A673 (cell line): Measurements from ENCODE around the gene NXT2. TPM values are rescaled to one million over a fixed set of nuclear protein-coding genes. Genes with fewer than 3 reads are reported as not detected.
A peak's percentile ranks its signal among the peaks of the same experiment; 100 is the strongest.

Experiments used
- Bru-seq: library from RNA; stranded (reverse); fragments of 400-500 nt; gene quantifications from one replicate; lab custom pipeline; 2021; lab: Mats Ljungman, UMichigan
- BruChase-seq, 2 experiments: library from RNA; stranded (reverse); fragments of 400-500 nt; gene quantifications; one replicate each; lab custom pipeline; 2021; lab: Mats Ljungman, UMichigan
- BruUV-seq: library from RNA; stranded (reverse); fragments of 400-500 nt; replicated peaks from 2 replicates; lab custom pipeline; 2021; lab: Mats Ljungman, UMichigan
- CTCF ChIA-PET: fragments of 300-600 bp; sonication (Branson Sonifier 250); formaldehyde crosslinking; loops from one replicate; lab custom pipeline; 2022; ENCODE audit warnings: antibody characterized with exemption; lab: Charles Lee
- POLR2A ChIA-PET: fragments of 300-600 bp; sonication (Branson Sonifier 250); formaldehyde crosslinking; loops from one replicate; lab custom pipeline; 2022; ENCODE audit warnings: antibody characterized with exemption; ENCODE audit not compliant: low non-redundant PET; lab: Charles Lee
- DNase-seq: peaks from one replicate; pipeline ENCODE4 v3.0.0-alpha.2; 2015; ENCODE audit warnings: low spot score
- H3K27ac ChIP-seq: fragments of 200-600 bp; sonication (generic); 2 replicates; pipeline ENCODE4 v1.5.1; 2016; ENCODE audit warnings: mixed run types, low read depth, mild to moderate bottlenecking, mixed read lengths, antibody characterized with exemption, low read length; ENCODE audit not compliant: poor library complexity, severe bottlenecking
- H3K27me3 ChIP-seq: fragments of 200-600 bp; sonication (generic); replicated peaks from 2 replicates; pipeline ENCODE4 v1.6.1; 2017; ENCODE audit warnings: mixed run types, low read depth, mild to moderate bottlenecking, mixed read lengths, antibody characterized with exemption, low read length; ENCODE audit not compliant: insufficient read depth, poor library complexity
- H3K36me3 ChIP-seq: fragments of 200-600 bp; sonication (generic); 2 replicates; pipeline ENCODE4 v1.6.1; 2016; ENCODE audit warnings: mixed run types, mild to moderate bottlenecking, mixed read lengths, antibody characterized with exemption, low read length; ENCODE audit not compliant: insufficient read depth, poor library complexity, severe bottlenecking
- H3K4me1 ChIP-seq: fragments of 200-600 bp; sonication (generic); 2 replicates; pipeline ENCODE4 v1.6.1; 2017; ENCODE audit warnings: mixed run types, mild to moderate bottlenecking, mixed read lengths, antibody characterized with exemption, low read length; ENCODE audit not compliant: insufficient read depth, poor library complexity, severe bottlenecking
- H3K4me3 ChIP-seq: fragments of 200-600 bp; sonication (generic); 2 replicates; pipeline ENCODE4 v1.5.1; 2016; ENCODE audit warnings: low read depth, mixed run types, mild to moderate bottlenecking, mixed read lengths, low read length; ENCODE audit not compliant: poor library complexity, severe bottlenecking
- H3K9me3 ChIP-seq: fragments of 200-600 bp; sonication (generic); 2 replicates; pipeline ENCODE4 v1.6.1; 2016; ENCODE audit warnings: mixed run types, low read depth, mild to moderate bottlenecking, mixed read lengths, antibody characterized with exemption, low read length; ENCODE audit not compliant: poor library complexity, severe bottlenecking
- CTCF ChIP-seq: fragments of 300-800, 200-600 bp; sonication (generic); conservative IDR thresholded peaks from 2 replicates; pipeline ENCODE4 v1.5.1; 2017; ENCODE audit warnings: low read depth, mild to moderate bottlenecking, antibody characterized with exemption, low read length, moderate library complexity, mixed read lengths
- EZH2 ChIP-seq: fragments of 200-600 bp; sonication (generic); IDR thresholded peaks from 2 replicates; pipeline ENCODE4 v1.6.1; 2017; ENCODE audit warnings: borderline replicate concordance, low read depth, mild to moderate bottlenecking, mixed read lengths, antibody characterized with exemption, low read length; ENCODE audit not compliant: poor library complexity, severe bottlenecking
- intact Hi-C: fragments of 100-400 bp; cut with micrococcal nuclease; formaldehyde crosslinking; loops from one replicate; pipeline ENCODE4 v1.10.0; 2022; ENCODE audit not compliant: unreplicated experiment
- long read RNA-seq: library from polyadenylated mRNA; stranded (forward); transcript quantifications from one replicate; pipeline ENCODE4 v2.0.0, GENCODE V29; 2022
- total RNA-seq: library from RNA; stranded (reverse); gene quantifications from 2 replicates; pipeline ENCODE4 v1.2.3, GENCODE V29; 2021

The NXT2 gene
- total RNA-seq (11.4 and 11.6 TPM in 2 replicates), Bru-seq, nascent RNA (percentile 58 among the genes with signal in this experiment), BruChase-seq, experiment 1, labeled RNA remaining after a 2-hour chase (percentile 72 among the genes with signal in this experiment), BruChase-seq, experiment 2, labeled RNA remaining after a 6-hour chase (percentile 86 among the genes with signal in this experiment)
- long read RNA-seq, transcript NXT2-203 (4 exons, 2,562 nt), result major isoform, 22 of 29 reads
- long read RNA-seq, partial matches to known transcripts, result 0 of 29 reads
- long read RNA-seq, other reads (novel, unspliced or antisense), result 5 of 29 reads

GRCh38 chrX:109536439-109537323 is at the start of gene NXT2:
NXT2 (plus strand) TSS chrX:109536844; CDS start chrX:109537007, 163 bp downstream.
- POLR2A ChIA-PET, result interaction anchor here (0.6 kb wide), 3 partner anchors 63 to 899 kb away, joined by 3 read pairs; no protein-coding TSS in a partner anchor
- intact Hi-C loops, result no loop called here
- Histone ChIP-seq H3K4me3 (peak within 1 kb of the TSS; percentile 54), H3K27me3 (no peaks in the 10 kb centered on the region), H3K9me3 (no peaks in the 10 kb centered on the region), H3K4me1 (no peaks in the 10 kb centered on the region), H3K27ac (peak within 1 kb of the TSS; percentile 76), H3K36me3 (no peaks in the 10 kb centered on the region)
- no TSS peak for BruUV-seq
- DNase-seq, result peak; percentile 92
- no peak for TF ChIP-seq CTCF
- no peak for TF ChIP-seq EZH2
- CTCF ChIA-PET, result interaction anchor here (0.6 to 1.4 kb wide), 3 partner anchors 176 to 354 kb away, joined by 3 to 8 read pairs (median 5); no protein-coding TSS in a partner anchor

GRCh38 chrX:109487640-109488039 is 49.0 kb upstream of the NXT2 start:
- CTCF ChIA-PET, result no interaction called here
- intact Hi-C loops, result loop anchor here (10.0 kb wide), 1 partner anchor 227 kb away; no protein-coding TSS in a partner anchor
- H3K4me3 ChIP-seq, result no peak overlapping the region
- H3K27me3 ChIP-seq, result no peaks in the 10 kb centered on the region
- no peaks in the 10 kb centered on the region for H3K4me1 ChIP-seq
- no TSS peak for BruUV-seq
- POLR2A ChIA-PET, result no interaction called here
- H3K27ac ChIP-seq, result no peak overlapping the region
- no peaks in the 10 kb centered on the region for H3K36me3 ChIP-seq
- no peaks in the 10 kb centered on the region for H3K9me3 ChIP-seq
- DNase-seq, result no peak
- TF ChIP-seq CTCF, result no peak

DNA sequence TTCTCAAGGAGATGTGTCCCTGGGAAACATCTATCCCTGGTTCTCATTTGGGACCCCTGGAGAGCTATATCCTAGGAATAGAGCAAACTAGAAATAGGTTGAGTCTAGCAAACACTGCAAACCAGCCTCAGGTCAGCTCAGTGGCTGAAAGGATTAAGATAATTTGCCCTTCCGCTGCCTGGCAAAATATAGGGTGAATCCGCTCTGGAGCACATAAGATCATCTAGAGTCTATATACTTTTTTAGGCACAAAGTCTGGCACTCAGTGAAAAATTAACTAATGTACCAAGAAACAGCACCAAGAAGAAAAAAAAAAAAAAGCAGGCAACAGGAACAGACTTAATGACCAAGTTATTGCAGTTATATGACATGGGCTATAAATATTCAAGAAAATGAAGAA is 47.5 kb upstream of the NXT2 start:
- intact Hi-C loops, result loop anchor here (10.0 kb wide), 1 partner anchor 226 kb away; no protein-coding TSS in a partner anchor
- no TSS peak for BruUV-seq
- Histone ChIP-seq H3K4me1 (no peaks in the 10 kb centered on the region), H3K9me3 (no peaks in the 10 kb centered on the region), H3K4me3 (no peak overlapping the region), H3K27me3 (no peaks in the 10 kb centered on the region), H3K27ac (no peak overlapping the region), H3K36me3 (no peaks in the 10 kb centered on the region)
- ChIA-PET CTCF (no interaction called here), POLR2A (no interaction called here)
- TF ChIP-seq EZH2 (no peak), CTCF (no peak)
- no peak for DNase-seq
